ENCODE results near the gene INPP5A.

INPP5A gene

DNA sequence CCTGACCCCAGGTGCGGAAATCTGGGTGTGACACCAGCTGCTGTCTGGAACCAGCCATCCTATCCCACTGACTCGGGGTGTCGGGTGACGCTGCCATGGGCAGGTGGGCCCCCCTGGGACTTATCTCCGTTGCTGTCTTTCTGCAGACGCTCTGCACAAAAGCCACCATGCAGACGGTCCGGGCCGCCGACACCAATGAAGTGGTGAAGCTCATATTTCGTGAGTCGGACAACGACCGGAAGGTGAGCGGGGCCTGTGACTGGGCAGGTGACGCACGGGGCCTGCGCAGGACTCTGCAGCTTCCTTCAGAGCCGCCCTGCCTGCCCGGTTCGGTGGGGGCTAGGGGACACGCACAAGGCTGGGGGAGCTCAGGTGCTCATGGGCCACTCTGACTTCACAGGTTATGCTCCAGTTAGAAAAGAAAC lies 211.8 kb downstream of the INPP5A start:
- no peak overlapping the region for H3K27ac ChIP-seq
- TF ChIP-seq ZFX (IDR thresholded peaks at IDR 0.05): no peak
- TF ChIP-seq, protein P1, sequence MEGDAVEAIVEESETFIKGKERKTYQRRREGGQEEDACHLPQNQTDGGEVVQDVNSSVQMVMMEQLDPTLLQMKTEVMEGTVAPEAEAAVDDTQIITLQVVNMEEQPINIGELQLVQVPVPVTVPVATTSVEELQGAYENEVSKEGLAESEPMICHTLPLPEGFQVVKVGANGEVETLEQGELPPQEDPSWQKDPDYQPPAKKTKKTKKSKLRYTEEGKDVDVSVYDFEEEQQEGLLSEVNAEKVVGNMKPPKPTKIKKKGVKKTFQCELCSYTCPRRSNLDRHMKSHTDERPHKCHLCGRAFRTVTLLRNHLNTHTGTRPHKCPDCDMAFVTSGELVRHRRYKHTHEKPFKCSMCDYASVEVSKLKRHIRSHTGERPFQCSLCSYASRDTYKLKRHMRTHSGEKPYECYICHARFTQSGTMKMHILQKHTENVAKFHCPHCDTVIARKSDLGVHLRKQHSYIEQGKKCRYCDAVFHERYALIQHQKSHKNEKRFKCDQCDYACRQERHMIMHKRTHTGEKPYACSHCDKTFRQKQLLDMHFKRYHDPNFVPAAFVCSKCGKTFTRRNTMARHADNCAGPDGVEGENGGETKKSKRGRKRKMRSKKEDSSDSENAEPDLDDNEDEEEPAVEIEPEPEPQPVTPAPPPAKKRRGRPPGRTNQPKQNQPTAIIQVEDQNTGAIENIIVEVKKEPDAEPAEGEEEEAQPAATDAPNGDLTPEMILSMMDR (conservative IDR thresholded peaks at IDR 0.05): no peak

DNA sequence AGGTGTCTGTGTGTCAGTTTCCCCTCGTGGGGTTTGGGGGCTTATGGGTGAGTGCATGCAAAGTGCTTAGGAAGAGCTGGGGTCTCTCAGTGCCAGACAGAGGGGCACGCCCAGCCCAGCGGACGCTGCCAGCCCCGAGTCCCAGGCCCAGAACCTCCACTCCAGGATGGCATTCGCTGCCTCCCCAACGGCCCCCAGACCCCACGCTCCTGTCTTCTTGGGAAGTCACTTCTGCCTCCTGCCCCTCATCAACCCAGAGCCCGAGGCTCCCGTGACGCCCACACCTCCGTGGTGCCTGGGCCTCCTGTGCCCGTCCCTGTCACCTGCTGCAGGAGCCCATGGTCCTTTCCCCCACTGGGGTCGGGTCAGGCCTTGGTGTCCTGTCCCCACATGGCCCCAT lies 213.3 kb downstream of the INPP5A start:
- no peak for TF ChIP-seq ZFX (IDR thresholded peaks at IDR 0.05)
- TF ChIP-seq, protein P1 (conservative IDR thresholded peaks at IDR 0.05): no peak
- H3K27ac ChIP-seq: no peak overlapping the region

DNA sequence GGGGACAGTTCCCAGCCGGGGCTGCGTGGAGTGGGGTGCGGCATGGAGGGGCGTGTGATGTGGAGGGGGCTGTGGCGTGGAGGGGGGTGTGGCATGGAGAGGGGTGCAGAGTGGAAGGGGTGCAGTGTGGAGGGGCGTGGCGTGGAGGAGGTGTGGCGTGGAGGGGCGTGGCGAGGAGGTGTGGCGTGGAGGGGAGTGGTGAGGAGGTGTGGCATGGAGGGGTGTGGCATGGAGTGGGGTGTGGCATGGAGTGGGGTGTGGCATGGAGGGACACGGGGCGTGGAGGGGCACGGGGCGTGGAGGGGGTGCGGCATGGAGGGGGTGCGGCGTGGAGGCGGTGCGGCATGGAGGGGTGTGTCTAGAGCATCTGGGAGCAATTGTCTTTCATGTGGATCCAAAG lies 214.8 kb downstream of the INPP5A start:
- TF ChIP-seq ZFX (IDR thresholded peaks at IDR 0.05): no peak
- TF ChIP-seq, protein P1 (conservative IDR thresholded peaks at IDR 0.05): no peak
- no peak overlapping the region for H3K27ac ChIP-seq

DNA sequence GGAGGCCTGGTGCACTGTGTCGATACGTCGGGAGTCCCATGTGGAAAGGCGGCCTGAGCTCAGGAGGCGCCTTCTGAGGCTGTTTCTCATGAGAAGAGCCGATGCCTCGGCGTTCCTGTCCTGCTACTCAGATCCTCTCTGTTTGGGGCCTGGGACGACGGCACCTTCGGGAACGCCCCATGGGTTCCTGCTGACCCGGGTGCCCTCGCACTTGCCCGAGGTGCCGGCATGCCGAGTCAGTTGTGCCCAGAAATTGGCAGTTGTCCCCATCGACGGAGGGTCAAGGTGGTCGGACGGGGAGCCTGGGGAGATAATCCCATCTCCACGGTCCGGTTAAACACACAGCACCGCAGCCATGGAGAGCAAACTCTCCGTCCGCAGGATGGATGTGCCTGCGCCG lies 215.4 kb downstream of the INPP5A start:
- no peak for TF ChIP-seq ZFX (IDR thresholded peaks at IDR 0.05)
- TF ChIP-seq, protein P1 (conservative IDR thresholded peaks at IDR 0.05): no peak
- H3K27ac ChIP-seq: no peak overlapping the region

DNA sequence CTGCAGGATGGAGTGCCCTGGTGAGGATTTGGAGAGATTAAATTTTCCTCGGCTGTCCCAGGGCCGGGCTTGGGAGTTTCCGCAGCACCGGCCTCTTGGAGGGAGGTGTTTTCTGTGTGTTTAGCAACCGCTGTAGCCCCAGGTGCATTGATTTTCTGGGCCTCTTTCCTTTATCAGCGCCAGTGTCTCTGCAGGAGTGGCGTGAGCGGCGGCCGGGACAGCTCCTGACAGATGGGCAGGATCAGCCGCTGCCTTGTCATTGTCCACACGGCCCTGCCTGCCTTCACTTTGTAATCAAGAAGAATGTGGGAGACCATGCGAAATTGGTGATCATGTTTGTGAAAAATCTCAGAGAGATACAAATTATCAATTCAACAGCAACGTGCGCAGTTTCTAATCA lies 216.0 kb downstream of the INPP5A start:
- TF ChIP-seq ZFX (IDR thresholded peaks at IDR 0.05): no peak
- TF ChIP-seq, protein P1 (conservative IDR thresholded peaks at IDR 0.05): no peak
- H3K27ac ChIP-seq: no peak overlapping the region

DNA sequence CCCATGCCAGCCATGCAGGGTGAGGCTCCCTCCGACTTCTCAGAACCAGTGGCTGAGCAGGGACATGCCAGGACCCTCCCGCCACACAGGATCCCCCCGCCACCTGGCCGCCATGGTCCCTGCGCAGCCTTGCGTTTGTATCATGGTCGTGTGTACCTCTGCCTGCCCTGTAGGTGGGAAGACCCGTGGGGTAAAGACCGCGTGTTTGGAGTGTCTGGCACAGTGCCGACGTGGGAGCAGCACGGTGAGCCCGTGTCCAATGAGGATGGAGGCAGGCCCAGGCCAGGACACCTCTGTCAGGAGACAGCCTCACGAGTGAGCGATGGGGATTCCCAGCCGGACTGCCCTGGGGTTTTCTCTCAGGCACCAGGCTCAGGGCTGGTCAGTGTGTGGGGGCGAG lies 216.5 kb downstream of the INPP5A start:
- TF ChIP-seq, protein P1 (conservative IDR thresholded peaks at IDR 0.05): no peak
- TF ChIP-seq ZFX (IDR thresholded peaks at IDR 0.05): no peak
- H3K27ac ChIP-seq: no peak overlapping the region

DNA sequence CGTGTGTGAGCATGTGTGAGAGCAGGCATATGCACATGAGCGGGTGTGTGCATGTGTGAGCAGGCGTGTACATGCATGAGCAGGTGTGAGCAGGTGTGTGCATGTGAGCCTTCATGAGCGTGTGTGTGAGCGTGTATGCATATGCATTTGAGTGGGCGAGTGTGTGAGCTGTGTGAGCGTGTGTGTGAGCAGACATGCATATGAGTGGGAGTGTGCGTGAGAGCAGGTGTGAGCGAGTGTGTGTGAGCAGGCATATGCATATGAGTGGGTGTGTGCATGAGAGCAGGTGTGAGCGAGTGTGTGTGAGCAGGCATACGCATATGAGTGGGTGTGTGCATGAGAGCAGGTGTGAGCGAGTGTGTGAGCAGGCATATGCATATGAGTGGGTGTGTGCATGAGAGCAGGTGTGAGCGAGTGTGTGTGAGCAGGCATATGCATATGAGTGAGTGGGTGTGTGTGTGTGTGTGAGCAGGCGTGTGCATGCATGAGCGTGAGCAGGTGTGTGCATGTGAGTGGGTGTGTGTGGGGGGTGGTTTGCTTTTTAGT lies 217.7 kb downstream of the INPP5A start:
- TF ChIP-seq, protein P1 (conservative IDR thresholded peaks at IDR 0.05): no peak
- no peak for TF ChIP-seq ZFX (IDR thresholded peaks at IDR 0.05)
- no peak overlapping the region for H3K27ac ChIP-seq
